GM19023 (cell line): ENCODE results near the gene LARGE1.
"Not testable (repeated sequence)": the region's sequence is repeated elsewhere in the genome, so short reads cannot be mapped to it uniquely, and the experiment has no call there.

Source experiments
- ATAC-seq: cut with Tn5 transposase; IDR thresholded peaks from one replicate; pipeline ENCODE4 v1.9.1; 2021; ENCODE audit warnings: mild to moderate bottlenecking, moderate library complexity; ENCODE audit not compliant: unreplicated experiment

Gene LARGE1

GRCh38 chr22:33496112-33496511 is 424.2 kb downstream of the LARGE1 start:
- no peak for ATAC-seq

- no peak for ATAC-seq
These were observed 426.6 kb downstream of the LARGE1 start for GRCh38 chr22:33493476-33494205.

- ATAC-seq: no peak
These were observed 428.0 kb downstream of the LARGE1 start for GRCh38 chr22:33492210-33492651.

- ATAC-seq: no peak
These were observed 433.1 kb downstream of the LARGE1 start for GRCh38 chr22:33487041-33487716.

- no peak for ATAC-seq
These were observed 438.7 kb downstream of the LARGE1 start for GRCh38 chr22:33481550-33481949.

- ATAC-seq: no peak
These were observed 442.9 kb downstream of the LARGE1 start for GRCh38 chr22:33477120-33478111.

- no peak for ATAC-seq
These were observed 443.6 kb downstream of the LARGE1 start for GRCh38 chr22:33476716-33477115.

- ATAC-seq: no peak
These were observed 444.1 kb downstream of the LARGE1 start for GRCh38 chr22:33476206-33476605.

GRCh38 chr22:33474587-33474986 is 445.7 kb downstream of the LARGE1 start:
- no peak for ATAC-seq

GRCh38 chr22:33472462-33473344 is 447.6 kb downstream of the LARGE1 start:
- no peak for ATAC-seq

GRCh38 chr22:33470456-33470855 is 449.8 kb downstream of the LARGE1 start:
- no peak for ATAC-seq

- no peak for ATAC-seq
These were observed 452.6 kb downstream of the LARGE1 start for GRCh38 chr22:33467620-33468095.

GRCh38 chr22:33467080-33467479 is 453.2 kb downstream of the LARGE1 start:
- no peak for ATAC-seq

GRCh38 chr22:33465554-33465953 is 454.7 kb downstream of the LARGE1 start:
- ATAC-seq: no peak

- ATAC-seq: no peak
These were observed 455.6 kb downstream of the LARGE1 start for GRCh38 chr22:33464698-33465097.

- ATAC-seq: no peak
These were observed 458.4 kb downstream of the LARGE1 start for GRCh38 chr22:33461698-33462434.

- ATAC-seq: not testable (repeated sequence)
These were observed 459.0 kb downstream of the LARGE1 start for GRCh38 chr22:33461245-33461644.

- ATAC-seq: no peak
These were observed 461.1 kb downstream of the LARGE1 start for GRCh38 chr22:33459137-33459536.

- no peak for ATAC-seq
These were observed 463.8 kb downstream of the LARGE1 start for GRCh38 chr22:33456511-33456910.
